Fibroblast of villous mesenchyme (primary cell): ENCODE measurements around the gene ELMO3. TPM values are rescaled to one million over a fixed set of nuclear protein-coding genes. Genes with fewer than 3 reads are reported as not detected.
A peak's percentile ranks its signal among the peaks of the same experiment; 100 is the strongest.

Experiments
- DNase-seq: peaks from one replicate; pipeline ENCODE4 v3.0.0-alpha.2; 2010; ENCODE audit warnings: low read depth
- H3K4me3 ChIP-seq: 2 replicates; pipeline ENCODE4 v1.5.1; 2011; ENCODE audit warnings: low read depth, mild to moderate bottlenecking, low read length
- CTCF ChIP-seq: IDR thresholded peaks from 2 replicates; pipeline ENCODE4 v1.5.1; 2012; ENCODE audit warnings: low read depth, mild to moderate bottlenecking, low read length; ENCODE audit not compliant: insufficient read depth
- total RNA-seq: library from RNA; depleted of rRNA; stranded (reverse); fragments of >200 nt; gene quantifications from 2 replicates; pipeline ENCODE4 v1.2.3, GENCODE V29; 2012

ELMO3 gene
- total RNA-seq, 1 donor, result 0.43 TPM

DNA sequence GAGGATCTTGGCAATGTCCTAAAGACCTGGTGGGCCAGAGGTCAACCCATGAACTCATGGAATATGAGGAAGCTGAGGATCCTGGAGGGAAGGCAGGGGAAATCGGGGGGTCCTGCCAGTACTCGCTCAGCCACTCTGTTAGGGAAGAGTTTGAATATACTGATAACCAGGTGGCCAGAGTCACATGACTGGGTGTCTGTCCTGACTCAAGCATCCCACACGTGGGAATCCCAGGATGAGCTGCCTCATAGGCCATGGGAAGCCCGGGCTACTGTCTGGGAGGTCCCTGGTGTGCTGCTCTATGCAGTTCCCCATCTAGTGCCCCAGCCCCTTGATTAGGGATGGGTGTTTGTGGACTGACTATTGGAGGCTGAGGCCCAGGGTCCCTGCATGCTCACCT lies 10.6 kb upstream of the ELMO3 start:
- TF ChIP-seq CTCF, result no peak
- DNase-seq, result no peak
- no peak overlapping the region for H3K4me3 ChIP-seq

DNA sequence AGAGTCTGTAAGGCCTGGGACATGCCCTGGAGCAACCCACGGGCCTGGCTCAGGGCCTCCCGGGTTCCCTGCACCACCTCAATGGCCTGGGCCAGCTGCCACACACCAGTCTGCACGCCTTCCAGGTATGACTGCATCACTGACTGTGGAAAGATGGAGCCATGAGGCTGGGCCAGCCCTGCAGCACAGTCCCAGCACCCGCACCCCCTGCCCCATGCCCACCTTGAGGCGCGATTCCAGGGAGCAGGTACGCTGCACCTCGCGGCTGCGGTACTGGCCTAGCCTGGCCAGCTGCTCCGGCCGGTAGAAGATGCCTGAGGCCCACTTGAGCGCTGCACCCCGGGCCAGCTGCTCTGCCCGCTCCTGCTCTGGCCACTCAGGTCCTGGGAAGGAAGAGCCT lies 10.1 kb upstream of the ELMO3 start:
- no peak for DNase-seq
- H3K4me3 ChIP-seq, result no peak overlapping the region
- TF ChIP-seq CTCF, result no peak

DNA sequence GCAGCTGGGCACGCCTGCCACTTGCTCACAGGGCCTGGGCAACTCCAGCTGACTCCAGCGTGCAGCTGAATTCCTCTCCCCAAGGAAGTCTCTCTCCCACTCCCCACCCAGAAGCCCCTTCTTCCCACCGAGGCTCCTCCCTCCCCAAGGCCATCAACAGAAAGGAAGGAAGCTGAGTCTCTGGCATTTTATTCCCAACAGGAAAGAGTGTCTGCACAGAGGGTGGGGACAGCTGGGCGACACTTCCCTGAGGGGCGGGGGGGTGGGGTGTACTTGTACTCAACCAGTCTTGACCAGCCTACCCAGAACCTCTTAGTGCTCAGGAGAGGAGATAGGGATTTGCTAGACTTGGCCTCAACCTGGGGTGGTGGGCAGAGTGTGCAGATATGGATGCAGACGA lies 8.9 kb upstream of the ELMO3 start, which contains the start of gene EXOC3L1:
TSS of gene EXOC3L1 (minus strand) at position 96 of the 400 bp plus-strand sequence. CDS start 460 bp downstream, outside the sequence.
- DNase-seq, result no peak
- no peak for TF ChIP-seq CTCF
- no peak within 1 kb of the TSS for H3K4me3 ChIP-seq

DNA sequence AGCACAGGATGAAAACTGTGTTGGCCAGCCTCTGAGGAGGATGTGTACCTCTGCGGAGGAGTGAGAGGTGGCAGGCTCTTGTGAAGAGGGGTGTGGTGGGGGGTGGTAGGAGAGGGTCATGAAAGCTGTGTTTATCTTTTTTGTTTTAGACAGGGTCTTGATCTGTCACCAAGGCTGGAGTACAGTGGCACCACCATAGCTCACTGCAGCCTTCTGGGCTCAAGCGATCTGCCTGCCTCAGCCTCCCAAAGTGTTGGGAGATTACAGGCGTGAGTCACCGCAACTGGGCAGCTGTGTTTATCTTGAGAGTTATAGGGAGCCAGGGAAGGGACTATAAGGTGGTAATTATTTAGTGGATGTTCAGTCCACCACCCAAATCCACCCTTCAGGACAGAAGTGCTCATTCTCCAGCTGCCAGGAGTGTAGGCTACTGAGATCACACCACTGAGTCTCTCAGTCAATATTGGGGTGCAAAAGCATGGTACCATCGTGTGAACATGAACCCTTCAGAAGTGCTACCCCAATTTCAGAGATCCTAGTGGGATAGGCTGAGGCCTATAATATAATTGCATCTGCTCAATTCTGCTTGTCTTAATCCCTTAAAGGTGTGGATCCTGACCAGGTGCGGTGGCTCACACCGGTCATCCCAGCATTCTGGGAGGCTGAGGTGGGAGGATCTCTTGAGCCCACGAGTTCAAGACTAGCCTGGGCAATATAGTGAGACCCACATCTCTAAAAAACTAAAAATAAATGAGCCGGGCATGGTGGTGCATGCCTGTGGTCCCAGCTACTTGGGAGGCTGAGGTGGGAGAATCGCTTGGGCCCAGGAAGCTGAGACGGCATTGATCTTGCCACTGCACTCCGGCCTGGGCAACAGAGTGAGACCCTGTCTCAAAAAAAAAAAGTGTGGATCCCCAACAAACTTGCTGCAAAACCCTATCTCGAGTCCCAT lies 8.2 kb upstream of the ELMO3 start:
- peak; percentile 77 for DNase-seq
- H3K4me3 ChIP-seq, result no peak overlapping the region

DNA sequence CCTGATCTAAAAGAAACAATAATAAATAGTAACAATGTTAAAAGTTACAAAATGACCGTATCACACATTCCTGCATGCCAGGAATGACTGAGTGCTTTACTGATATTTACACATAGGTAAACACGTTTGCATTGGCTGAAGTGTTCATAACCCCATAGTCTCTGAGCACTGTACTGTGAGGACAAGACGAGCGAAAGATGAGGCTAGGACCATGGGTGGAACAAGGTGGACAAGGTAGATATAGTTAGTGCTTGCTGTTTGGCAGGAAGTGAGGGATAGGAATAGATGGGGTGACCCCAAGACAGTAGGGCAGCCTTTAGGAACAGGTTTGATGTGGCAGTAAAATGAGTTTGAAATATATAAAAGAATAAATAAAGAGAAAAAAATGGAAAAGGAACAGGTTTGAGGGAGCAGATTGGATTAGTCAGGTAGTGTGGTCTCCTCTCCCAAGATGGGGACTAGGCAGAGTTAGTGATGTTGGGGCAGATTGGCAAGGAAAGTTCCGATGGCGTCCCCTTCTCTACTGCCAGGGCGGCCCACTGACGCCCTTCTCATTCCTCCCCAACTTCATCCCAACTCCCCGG lies 7.4 kb upstream of the ELMO3 start:
- H3K4me3 ChIP-seq, result peak overlapping the region; percentile 51
- no peak for TF ChIP-seq CTCF
- no peak for DNase-seq

More for the DNA sequence above, 8.2 kb upstream of the ELMO3 start:
- no peak for TF ChIP-seq CTCF

DNA sequence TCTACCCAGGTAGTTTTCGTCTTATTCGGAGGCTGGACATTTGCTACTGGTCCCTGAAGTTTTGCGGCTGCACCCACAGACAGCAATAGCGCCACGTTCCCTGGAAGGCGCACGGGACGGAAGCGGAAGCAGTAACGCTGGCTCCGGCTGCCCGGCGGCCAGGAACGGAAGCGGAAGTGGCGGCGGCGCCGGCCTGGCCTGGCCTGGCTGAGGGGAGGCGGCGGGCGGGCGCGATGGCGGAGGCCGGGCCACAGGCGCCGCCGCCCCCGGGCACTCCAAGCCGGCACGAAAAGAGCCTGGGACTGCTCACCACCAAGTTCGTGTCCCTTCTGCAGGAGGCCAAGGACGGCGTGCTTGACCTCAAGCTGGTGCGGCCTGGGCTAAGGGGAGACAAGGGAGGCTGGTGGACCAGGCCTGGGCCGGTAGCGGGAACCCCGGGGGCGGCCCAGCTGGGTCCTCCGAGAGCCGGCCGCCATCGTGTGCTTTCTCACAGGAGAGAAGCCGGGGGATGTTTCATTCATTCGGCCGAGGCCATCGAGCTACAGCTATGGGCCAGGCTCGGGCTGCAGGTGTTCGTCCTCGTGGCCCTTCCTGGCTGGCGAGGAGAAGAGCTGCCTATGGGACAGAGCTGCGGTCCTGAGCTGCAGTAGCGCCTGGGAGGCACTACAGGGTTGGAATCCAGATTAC lies 6.8 kb upstream of the ELMO3 start, which contains the start of gene E2F4:
TSS of gene E2F4 (plus strand) at position 161 of the 687 bp plus-strand sequence. CDS start at position 234, 73 bp downstream.
- peak; percentile 95 for DNase-seq
- peak within 1 kb of the TSS; percentile 96 for H3K4me3 ChIP-seq
- TF ChIP-seq CTCF, result no peak
